HG02798 (cell line): Measurements from ENCODE around the gene N4BP2L1.

Source experiments
- ATAC-seq: cut with Tn5 transposase; IDR thresholded peaks from one replicate; pipeline ENCODE4 v1.9.1; 2021; ENCODE audit warnings: mild to moderate bottlenecking; ENCODE audit not compliant: unreplicated experiment, poor library complexity

The N4BP2L1 gene

DNA sequence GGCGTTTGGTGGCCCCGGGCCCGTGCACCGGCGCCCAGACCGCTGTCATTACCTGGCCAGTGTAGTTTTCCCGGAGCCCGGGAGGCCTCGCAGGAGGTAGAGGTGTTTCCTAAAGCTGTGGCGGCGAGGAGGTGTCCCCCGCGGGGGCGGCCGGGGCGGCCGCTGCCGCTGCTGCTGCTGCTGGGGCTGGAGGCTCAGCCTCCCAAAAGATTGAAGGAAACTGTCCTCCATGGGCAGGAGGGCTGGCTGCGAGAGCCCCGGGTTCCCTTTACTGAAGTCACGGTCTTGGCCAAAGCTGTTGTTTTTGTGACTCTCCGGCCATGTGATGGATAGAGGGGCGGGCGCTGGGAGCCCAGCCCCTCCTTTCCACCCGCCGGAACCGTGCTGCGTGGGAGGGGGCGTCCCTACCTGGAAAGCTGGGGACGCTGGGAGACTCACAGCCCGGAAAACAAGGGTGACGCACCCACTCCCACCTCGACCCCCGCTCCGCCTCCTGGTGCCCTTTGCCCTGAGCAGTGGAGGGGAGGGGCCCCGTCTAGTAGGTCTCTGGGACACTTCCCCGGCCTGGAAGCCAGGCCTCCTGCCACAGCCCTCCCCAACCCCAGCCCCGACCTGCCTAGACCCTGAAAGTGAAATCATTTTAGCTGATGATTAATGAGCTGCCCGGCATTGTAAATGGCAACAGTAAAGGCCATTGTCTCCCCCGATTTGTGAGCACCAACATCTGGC is at the start of gene N4BP2L1:
N4BP2L1 (minus strand) TSS at position 279 of the 729 bp plus-strand sequence; CDS start at position 231, 48 bp downstream.
- ATAC-seq: peak; percentile 78

DNA sequence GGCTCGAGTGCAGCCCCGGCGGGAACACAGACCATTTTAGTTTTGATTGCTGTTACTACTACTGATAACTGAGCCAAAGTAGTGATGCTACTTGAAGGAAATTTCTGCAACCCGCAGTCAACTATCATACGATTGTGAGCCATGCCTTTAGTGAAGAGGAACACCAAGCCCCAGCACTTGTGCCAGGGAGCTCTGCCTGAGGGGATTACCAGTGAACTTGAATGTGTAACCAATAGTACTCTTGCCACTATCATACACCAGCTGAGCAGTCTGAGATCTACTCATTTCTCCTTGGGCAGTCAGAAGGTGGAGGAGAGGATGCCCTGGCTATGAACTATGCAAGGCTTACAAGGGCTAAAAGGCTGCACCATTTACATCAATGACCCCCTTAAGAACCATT is 49.0 kb upstream of the N4BP2L1 start:
- no peak for ATAC-seq

DNA sequence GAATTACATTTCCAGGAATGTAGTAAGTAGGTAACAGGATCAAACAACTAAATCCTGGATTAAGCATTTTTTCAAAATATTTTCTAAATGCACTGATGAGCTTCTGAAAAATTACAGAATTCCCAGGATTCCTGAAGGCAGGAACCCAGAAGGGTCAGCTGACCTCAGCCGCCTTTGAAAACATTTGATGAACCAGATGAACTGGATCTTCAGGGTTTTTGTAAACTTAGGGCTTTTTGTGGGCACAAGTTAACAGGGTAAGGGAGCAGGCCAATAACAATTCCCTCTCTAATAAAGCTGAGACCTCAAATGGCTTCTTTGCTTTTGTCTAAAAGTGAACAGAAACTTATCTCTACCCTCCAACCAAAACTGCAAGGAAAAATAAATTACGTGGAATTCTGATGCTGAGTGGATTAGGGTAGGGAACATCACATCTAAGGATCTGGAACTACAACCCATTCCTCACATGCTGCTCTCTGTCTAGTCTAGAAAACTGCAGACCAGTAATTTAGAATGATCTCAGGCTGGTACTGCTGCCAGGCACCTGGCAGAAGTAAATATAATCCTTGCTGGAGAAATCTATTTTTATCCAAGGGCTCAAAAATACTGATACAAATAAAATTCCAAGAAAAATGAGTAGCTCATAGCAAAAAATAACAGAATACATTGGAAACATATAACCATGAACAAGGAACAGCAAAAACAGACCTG is 48.2 kb upstream of the N4BP2L1 start:
- ATAC-seq: no peak

DNA sequence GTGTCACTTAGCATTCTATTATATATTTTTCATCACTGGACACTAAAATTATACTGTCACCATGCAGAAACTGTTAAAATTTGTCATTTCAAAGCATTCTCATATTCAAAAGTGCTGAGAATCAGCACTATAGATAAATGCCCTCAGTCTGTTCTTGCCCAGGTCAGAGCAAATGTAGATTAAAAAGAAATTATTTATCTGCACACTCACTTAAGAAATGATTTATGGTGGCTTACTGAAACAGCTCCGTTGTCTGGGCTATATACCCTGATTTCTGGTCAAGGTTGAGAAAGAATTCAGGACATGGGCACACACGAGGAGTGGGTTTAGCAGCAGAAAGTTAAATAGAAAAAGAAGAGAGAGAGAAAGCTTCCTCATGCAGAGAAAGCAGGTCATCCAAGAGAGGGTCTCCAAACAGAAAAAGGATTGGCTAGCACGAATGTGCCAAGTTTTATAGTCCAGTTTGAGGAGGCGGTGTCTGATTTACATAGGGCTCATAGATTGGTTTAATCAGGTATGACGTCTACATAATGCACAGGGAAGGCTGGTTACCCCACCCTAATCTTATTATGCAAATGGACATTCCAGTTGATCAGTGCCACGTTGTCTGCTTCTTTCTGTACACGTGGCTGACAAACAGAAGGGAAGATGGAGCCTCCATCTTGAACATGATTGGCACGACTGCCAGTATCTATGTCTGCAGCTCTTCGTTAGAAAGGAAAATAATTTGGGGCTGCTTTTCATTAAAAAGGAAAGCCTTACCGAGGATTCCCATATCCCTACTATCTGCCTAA is 47.3 kb upstream of the N4BP2L1 start:
- no peak for ATAC-seq

DNA sequence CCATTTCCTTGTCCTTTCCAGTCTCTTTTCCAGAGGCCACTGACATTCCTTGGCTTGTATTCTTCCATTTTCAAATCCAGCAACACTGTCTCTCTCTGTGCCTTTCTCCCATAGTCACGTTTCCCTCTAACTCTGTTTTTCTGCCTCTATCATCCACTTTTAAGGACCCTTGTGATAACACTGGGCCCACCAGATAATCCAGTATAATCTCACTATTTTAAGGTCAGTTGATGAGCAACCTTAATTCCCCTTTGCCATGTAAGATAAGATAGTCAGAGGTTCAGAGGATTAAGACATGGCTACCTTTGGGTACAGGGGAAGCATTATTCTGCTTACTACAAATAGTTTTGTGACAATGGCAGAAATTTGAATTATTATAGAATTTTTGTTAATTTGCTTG is 45.7 kb upstream of the N4BP2L1 start:
- ATAC-seq: no peak

DNA sequence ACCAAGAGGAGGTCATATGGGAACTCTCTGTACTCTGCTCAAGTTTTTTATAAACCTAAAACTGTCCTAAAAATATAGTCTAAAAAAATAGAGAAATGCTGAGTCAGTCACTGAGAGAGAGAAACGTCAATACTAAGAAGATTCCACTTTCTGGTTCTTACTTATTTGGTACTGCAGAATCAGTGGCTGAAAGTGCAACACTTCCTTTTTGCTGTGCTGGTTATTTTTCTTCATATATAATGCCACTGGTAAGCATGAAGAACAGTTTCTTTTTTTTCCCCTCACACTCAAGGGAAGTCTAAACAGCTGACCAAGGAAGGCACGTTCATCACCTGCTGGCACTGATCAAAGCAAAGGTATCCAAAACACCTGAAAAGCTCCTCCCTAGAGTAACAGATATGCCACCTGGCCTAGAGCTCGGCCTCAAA is 44.3 kb upstream of the N4BP2L1 start:
- peak; percentile 87 for ATAC-seq

DNA sequence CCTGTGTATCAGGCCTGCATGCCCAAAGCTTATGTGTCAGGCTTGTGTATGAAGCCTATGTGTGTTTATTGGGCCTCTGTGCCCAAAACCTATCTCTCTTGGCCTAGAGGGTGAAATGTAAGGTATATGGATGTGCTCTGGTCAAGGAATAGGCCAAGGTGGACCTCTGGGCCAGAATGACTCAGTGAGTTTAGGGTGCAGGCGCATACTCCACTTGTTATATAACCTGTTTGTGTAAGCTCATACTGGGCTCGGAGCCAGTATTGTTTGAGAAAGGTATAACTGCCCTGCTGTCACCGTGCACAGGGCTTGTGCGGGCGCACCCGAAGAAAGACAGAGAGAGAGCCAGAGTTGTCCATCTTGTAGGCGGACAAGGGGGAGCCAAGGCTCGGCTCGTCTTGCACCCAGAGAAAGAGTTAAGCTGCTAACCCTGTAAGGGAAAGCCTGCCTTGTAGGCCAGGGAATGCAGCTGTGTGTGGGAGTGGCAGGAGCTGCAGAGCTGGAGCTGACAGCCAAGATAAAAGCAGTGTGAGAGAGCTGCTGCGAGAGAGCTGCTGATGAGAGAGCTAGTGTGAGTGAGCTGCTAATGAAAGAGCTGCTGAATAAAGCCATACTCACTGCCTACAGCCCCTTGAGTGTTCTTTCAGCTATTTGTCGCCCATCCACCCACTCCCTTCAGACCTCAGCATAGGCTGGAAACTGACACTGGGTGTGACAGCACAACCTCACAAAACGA is 43.4 kb upstream of the N4BP2L1 start:
- no peak for ATAC-seq

DNA sequence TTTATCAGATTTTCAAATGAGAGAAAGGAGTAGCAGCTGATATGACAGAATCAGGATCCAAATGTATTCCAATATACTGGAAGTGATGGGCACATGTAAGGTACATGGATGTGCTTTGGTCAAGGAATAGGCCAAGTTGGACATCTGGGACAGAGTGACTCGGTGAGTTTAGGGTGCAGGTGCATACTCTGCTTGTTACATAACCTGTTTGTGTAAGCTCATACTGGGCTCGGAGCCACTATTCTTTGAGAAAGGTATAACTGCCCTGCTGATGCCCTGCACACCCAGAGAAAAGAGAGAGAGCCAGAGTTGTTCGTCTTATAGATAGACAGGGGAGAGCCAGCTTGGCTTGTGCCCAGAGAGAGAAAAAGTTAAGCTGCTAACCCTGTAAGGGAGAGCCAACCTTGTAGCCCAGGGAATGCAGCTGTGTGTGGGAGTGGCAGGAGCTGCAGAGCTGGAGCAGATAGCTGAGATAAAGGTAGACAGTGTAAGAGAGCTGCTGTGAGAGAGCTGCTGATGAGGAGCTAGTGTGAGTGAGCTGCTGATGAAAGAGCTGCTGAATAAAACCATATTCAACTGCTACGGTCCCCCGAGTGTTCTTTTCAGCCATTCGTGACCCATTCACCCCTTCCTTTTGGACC is 40.7 kb upstream of the N4BP2L1 start:
- no peak for ATAC-seq

DNA sequence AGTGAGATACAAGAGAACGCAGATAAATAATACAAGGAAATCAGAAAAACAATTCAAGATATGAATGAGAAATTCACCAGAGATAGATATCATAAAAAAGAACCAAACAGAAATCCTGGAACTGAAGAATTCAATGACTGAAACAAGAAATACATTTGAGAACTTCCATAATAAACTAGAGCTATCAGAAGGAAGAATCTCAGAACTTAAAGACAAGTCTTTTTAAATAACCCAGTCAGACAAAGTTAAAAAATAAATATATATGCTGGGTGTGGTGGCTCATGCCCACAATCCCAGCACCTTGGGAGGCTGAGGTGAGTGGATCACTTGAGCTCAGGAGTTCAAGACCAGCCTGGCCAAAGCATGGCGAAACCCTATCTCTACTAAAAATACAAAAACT is 28.7 kb upstream of the N4BP2L1 start:
- ATAC-seq: no peak

DNA sequence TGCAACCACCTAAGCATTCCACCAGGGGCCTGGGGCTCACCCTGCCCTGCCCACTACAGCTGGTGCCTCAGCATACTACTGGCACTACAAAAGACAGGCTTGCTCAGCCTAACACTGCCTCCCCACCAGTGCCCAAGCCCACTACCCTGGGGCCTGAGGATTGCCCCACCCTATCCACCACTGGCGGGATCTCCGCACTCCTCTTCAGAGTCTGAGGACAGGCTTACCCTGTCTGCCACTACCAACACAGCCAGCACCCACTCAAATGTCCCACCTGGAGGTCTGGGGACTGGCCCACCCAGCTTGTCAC is 27.6 kb upstream of the N4BP2L1 start:
- ATAC-seq: no peak

DNA sequence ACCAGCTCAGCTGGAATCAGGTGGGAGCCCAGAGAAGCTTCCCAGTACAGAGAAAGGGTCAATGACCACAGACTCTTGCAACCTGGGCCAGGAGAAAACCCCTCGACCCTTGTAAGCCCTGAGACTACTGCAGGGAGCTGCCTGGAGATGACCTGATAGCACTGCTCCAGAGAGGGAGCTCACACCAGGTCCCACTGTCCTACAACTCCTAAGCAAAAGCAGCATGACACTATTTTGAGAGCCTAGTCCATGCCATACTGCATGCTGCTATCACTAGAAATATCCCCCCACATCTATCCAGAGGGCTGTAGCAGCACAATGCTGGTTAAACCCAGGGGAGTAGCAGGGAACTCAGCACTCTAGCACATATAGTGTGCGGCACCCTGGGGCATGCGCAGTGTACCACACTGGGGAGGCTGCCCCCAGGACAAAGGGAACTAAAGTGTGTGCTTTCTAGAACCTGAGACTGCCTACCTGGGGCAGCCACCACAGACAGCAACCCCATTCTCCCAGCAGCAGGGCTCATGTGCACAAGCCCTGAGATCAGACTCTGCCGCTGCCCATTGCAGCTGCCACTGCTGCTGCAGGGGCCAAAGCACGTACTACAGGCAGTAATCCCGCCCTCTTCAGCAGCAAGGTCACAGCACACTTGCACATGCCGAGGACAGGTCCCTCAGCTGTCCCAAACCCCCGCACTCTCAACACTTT is 27.1 kb upstream of the N4BP2L1 start:
- no peak for ATAC-seq

DNA sequence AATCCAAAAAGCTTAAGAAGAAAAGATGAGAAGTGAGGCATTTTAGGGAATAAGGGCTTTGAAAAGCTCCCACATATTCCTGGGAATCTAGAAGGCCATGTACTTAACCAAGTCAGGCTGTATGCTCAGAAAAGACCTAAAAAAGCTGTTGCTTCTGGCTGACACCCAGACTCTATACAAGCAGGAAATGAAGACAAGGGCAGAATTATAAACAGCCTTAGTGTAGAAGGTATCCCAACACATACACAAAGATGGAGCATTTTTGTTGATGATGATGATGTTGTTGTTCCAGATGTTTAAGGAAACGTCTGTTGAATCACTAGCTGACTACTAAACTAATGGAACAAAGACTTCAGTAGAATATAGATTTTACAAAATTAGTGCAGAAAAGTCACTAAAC is 26.1 kb upstream of the N4BP2L1 start:
- no peak for ATAC-seq

DNA sequence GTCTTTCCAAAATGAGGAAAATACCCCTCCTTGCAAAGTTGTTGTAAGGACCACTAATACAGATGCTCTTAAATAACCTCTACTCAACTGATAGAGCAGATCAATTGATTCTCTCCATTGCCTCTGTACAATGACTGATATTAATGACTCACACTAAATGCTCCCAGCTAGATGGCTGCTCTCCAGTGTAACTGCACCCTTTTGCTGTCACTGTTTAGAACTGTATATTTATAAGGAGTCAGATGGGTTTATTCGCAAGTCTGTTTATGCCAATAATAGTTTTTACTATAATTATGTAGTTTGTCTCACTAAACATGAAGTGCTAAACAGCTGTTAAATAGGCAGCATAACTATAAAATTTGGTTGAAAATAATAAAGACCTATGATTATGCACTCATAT is 21.0 kb upstream of the N4BP2L1 start:
- ATAC-seq: no peak

DNA sequence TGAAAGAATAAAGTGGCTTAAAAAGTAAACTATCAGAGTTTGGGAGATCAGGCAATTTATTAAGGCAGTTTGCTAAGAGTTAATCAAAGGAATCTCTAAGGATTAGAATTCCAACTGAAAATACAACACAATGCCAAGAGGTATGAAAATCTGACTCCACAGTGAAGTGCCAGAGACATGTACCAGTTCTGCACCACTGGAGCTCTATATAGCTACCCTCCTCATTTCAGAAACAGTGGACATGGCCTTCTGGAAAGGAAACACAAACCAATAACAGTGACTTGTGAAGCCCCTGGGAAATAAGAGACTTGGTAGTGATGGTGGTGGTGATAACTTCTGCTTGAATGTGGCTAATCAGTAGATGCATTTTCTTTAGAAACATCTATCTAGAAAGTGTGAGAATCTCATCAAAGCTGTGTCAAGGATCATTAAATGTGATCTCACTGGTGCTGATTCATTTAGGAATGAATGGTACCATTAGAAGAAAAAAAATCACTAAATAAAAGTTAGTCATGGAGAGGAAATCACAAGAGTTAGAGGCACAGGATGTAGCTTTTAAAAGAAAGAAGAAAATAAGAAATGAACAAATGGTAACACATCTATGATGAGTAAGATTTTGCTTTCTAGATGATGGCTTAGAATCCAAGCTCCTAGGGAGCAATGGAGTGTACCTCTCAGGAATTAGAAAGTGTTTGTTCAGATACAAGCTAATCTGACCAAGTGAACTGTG is 20.1 kb upstream of the N4BP2L1 start:
- ATAC-seq: no peak

DNA sequence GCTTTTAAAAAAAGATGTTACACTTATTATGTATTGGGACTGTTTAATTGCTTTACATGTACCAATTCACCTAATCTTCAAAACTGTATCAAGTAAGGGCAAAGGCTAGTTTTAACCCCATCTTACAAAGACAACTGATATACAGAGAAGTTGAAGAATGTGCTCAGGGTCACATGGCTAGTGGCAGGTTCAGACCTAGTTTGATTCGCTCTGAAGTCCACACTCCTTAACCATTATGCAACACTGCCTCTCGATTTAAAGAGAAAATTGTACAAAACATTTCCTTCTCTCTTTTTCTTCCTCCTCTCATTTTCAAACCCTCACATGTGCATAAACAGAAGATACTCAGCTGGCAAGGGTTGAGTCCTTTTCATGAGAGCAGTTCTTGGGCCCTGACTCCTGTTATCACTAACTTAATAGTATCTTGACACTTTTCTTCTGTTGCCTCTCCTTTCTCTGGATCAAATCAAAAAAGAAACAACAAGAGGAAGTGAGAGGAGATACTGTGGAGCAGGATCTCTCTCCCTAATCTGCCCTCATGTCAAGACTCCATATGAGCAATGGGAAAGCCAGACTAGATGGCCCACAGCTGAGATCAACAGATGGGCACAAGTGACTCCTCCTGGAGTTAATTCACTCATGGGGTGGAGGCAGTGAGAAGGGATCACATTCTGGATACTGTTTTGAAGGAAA is 19.0 kb upstream of the N4BP2L1 start:
- no peak for ATAC-seq

DNA sequence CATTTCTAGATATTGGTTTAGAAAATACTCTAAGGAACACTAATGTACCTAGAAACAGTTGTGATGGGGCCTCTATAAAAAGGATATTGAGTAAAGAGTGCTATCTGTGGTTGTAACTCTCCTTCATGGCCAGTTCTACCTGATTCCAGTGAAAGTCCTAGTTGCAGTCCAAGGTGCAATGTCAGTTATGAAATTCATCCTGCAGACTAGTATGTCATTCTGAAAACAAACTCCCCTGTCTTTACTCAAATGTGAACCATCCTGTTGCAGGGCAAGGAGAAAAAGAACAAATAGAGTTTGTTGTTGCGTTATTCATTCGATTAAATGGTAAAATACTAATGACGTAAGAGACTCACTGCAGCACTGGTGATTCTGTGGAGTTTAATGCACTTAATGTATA is 18.3 kb upstream of the N4BP2L1 start:
- ATAC-seq: no peak

DNA sequence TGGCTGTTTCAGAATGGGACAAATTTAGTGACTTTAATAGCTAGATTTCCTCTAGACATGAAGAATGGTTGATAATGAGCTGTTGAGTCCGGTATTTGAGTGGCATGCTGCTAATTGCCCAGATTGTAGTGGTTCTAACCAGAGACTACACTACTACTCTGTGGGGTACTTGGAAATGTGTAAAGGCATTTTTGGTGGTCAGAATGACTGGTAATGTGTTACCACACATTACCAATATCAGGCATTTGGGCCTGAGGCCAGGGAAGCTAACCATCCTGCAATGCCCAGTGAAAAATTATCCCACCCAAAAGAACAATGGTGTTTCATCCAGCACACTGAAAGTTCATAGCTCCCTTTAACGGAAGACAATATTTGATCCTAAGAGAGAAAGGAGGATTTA is 17.5 kb upstream of the N4BP2L1 start:
- ATAC-seq: no peak

DNA sequence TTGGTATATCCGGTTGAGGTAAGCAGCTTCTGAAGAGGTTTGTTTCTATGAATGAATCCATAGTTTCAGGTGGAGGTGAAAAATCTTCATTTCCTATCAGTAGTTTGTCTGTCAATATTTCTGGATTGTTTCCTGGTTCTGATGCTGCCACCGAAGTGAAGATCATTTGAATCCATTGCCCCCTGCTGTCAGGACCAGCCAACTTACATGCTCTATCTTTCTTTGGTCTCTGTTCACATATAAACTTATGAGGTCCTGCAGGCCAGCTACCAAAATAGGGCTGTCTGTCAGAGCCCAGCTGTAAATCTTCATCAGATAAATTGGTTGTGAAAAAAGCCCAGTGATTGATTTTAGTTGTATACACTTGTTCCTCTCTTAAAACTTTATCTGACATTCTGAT is 15.2 kb upstream of the N4BP2L1 start:
- peak; percentile 61 for ATAC-seq
